ENCODE measurements around the gene ZNF419.

Gene ZNF419

GRCh38 chr19:57537953-57538547 is 50.5 kb downstream of the ZNF419 start:
- DNase-seq = no peak

Data from NCI-H1105 treated with DMSO at 0.1 percent for 48 hours (cell line).